Calu3 (cell line): Measurements from ENCODE around the gene LRMDA. TPM values are rescaled to one million over a fixed set of nuclear protein-coding genes. Genes with fewer than 3 reads are reported as not detected.

ENCODE experiments used
- BruUV-seq: library from RNA; stranded (reverse); fragments of 400-500 nt; replicated peaks from 2 replicates; lab custom pipeline; 2021; lab: Mats Ljungman, UMichigan
- CTCF ChIA-PET: fragments of 300-600 bp; sonication (Branson Sonifier 250); formaldehyde crosslinking; loops from one replicate; lab custom pipeline; 2022; ENCODE audit warnings: antibody characterized with exemption; lab: Charles Lee
- DNase-seq: peaks from one replicate; pipeline ENCODE4 v3.0.0; 2022
- H3K27ac Mint-ChIP-seq: one replicate; pipeline ENCODE4 v1.8.0; 2022; ENCODE audit warnings: mixed read lengths; ENCODE audit not compliant: unreplicated experiment
- H3K27me3 Mint-ChIP-seq: one replicate; pipeline ENCODE4 v1.8.0; 2022; ENCODE audit warnings: mixed read lengths; ENCODE audit not compliant: unreplicated experiment
- H3K36me3 Mint-ChIP-seq: one replicate; pipeline ENCODE4 v1.8.0; 2022; ENCODE audit warnings: mild to moderate bottlenecking, moderate library complexity, mixed read lengths; ENCODE audit not compliant: insufficient read depth, unreplicated experiment
- H3K4me1 Mint-ChIP-seq: one replicate; pipeline ENCODE4 v1.8.0; 2022; ENCODE audit warnings: mild to moderate bottlenecking, low read depth, mixed read lengths; ENCODE audit not compliant: unreplicated experiment
- H3K4me3 Mint-ChIP-seq: one replicate; pipeline ENCODE4 v1.8.0; 2022; ENCODE audit warnings: mild to moderate bottlenecking, low read depth, moderate library complexity, mixed read lengths; ENCODE audit not compliant: unreplicated experiment
- H3K9me3 Mint-ChIP-seq: one replicate; pipeline ENCODE4 v1.8.0; 2022; ENCODE audit warnings: low read depth, mixed read lengths; ENCODE audit not compliant: unreplicated experiment
- intact Hi-C: fragments of 100-400 bp; cut with micrococcal nuclease; formaldehyde crosslinking; loops from one replicate; pipeline ENCODE4 v1.10.0; 2022; ENCODE audit not compliant: unreplicated experiment
- total RNA-seq: library from RNA; stranded (reverse); gene quantifications from 2 replicates; pipeline ENCODE4 v1.2.3, GENCODE V29; 2022
- TF ChIP-seq, protein P1 (sequence below): fragments of 200-600 bp; IDR thresholded peaks from one replicate; pipeline ENCODE4 v1.8.0; 2022; ENCODE audit warnings: antibody characterized with exemption; ENCODE audit not compliant: unreplicated experiment

LRMDA gene
- total RNA-seq, 1 experiment from 2014 or later, result 7.6 TPM

DNA sequence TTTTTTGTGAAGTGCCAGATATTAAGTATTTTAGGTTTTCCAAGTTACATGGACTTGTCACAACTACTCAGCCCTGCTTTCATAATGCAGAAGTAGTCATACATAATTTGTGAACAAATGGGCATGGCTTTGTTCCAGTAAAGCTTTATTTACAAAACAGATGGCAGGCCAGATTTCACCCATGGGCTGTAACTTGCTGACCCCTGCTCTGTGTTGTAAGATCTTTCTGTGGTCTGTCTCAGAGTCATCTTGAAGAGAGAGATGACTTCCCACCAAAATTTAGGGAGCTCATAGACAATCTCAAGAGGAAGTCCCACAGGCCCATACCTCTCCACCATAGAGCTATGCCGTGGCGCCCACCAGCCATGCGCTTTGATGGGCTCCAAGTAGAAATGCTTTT is 616.1 kb downstream of the LRMDA start:
- no TSS peak for BruUV-seq
- Mint-ChIP-seq H3K4me1 (no peaks in the 10 kb centered on the region), H3K27me3 (peaks cover 27% of the 10 kb centered on the region), H3K9me3 (no peaks in the 10 kb centered on the region), H3K27ac (no peak overlapping the region), H3K4me3 (no peak overlapping the region), H3K36me3 (peaks cover 4% of the 10 kb centered on the region)
- DNase-seq, result no peak
- TF ChIP-seq, protein P1, sequence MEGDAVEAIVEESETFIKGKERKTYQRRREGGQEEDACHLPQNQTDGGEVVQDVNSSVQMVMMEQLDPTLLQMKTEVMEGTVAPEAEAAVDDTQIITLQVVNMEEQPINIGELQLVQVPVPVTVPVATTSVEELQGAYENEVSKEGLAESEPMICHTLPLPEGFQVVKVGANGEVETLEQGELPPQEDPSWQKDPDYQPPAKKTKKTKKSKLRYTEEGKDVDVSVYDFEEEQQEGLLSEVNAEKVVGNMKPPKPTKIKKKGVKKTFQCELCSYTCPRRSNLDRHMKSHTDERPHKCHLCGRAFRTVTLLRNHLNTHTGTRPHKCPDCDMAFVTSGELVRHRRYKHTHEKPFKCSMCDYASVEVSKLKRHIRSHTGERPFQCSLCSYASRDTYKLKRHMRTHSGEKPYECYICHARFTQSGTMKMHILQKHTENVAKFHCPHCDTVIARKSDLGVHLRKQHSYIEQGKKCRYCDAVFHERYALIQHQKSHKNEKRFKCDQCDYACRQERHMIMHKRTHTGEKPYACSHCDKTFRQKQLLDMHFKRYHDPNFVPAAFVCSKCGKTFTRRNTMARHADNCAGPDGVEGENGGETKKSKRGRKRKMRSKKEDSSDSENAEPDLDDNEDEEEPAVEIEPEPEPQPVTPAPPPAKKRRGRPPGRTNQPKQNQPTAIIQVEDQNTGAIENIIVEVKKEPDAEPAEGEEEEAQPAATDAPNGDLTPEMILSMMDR, result no peak
- intact Hi-C loops, result no loop called here
- CTCF ChIA-PET, result no interaction called here

GRCh38 chr10:76049581-76050290 is 618.3 kb downstream of the LRMDA start:
- Mint-ChIP-seq H3K27ac (no peak overlapping the region), H3K36me3 (peaks cover 4% of the 10 kb centered on the region), H3K4me3 (no peak overlapping the region), H3K9me3 (peaks cover 4% of the 10 kb centered on the region), H3K27me3 (peaks cover 19% of the 10 kb centered on the region), H3K4me1 (no peaks in the 10 kb centered on the region)
- no TSS peak for BruUV-seq
- no peak for DNase-seq
- CTCF ChIA-PET, result no interaction called here
- intact Hi-C loops, result no loop called here
- TF ChIP-seq, protein P1, result no peak

DNA sequence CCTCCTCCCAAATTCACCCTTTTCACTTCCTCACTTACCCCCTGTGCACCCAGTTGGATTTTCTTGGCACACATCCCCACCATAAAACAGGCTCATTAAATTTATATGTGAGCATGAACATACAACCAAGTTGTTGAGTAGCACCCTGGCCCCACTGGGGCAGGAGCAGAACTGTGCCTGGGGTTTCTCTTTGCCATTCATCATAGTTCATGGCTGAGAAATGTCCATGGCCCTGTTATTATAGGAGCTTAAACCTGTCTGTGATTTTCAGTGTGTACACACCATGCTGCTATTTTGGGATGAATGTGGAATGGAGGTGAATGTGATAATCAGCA is 618.8 kb downstream of the LRMDA start:
- DNase-seq, result no peak
- Mint-ChIP-seq H3K27ac (no peak overlapping the region), H3K36me3 (peaks cover 4% of the 10 kb centered on the region), H3K4me3 (no peak overlapping the region), H3K9me3 (peaks cover 4% of the 10 kb centered on the region), H3K4me1 (no peaks in the 10 kb centered on the region), H3K27me3 (peaks cover 14% of the 10 kb centered on the region)
- no TSS peak for BruUV-seq
- TF ChIP-seq, protein P1, result no peak
- intact Hi-C loops, result no loop called here
- CTCF ChIA-PET, result no interaction called here

GRCh38 chr10:76051007-76051936 is 619.8 kb downstream of the LRMDA start:
- CTCF ChIA-PET, result interaction anchor here (0.6 kb wide), 1 partner anchor 113 kb away, joined by 3 read pairs; no protein-coding TSS in a partner anchor
- no peak for DNase-seq
- no peaks in the 10 kb centered on the region for H3K4me1 Mint-ChIP-seq
- H3K9me3 Mint-ChIP-seq, result peaks cover 6% of the 10 kb centered on the region
- H3K4me3 Mint-ChIP-seq, result no peak overlapping the region
- TF ChIP-seq, protein P1, result no peak
- peaks cover 4% of the 10 kb centered on the region for H3K36me3 Mint-ChIP-seq
- no peak overlapping the region for H3K27ac Mint-ChIP-seq
- BruUV-seq, result no TSS peak
- peaks cover 4% of the 10 kb centered on the region for H3K27me3 Mint-ChIP-seq
- intact Hi-C loops, result no loop called here
